NCI-H1092 treated with DMSO at 0.1 percent for 48 hours (cell line): ENCODE results near the gene TNFSF10.
"Not testable (repeated sequence)": the region's sequence is repeated elsewhere in the genome, so short reads cannot be mapped to it uniquely, and the experiment has no call there.

Source experiments
- DNase-seq: peaks from one replicate; lab custom pipeline; 2025; lab: John Stamatoyannopoulos, UW

Gene TNFSF10

GRCh38 chr3:172543884-172544283 lies 20.7 kb upstream of the TNFSF10 start:
- DNase-seq: no peak

GRCh38 chr3:172543419-172543818 lies 20.2 kb upstream of the TNFSF10 start:
- DNase-seq: no peak

- DNase-seq: no peak
Measured at GRCh38 chr3:172542999-172543398, 19.8 kb upstream of the TNFSF10 start.

GRCh38 chr3:172541945-172542488 lies 18.8 kb upstream of the TNFSF10 start:
- DNase-seq: no peak

GRCh38 chr3:172540049-172540448 lies 16.8 kb upstream of the TNFSF10 start:
- no peak for DNase-seq

- DNase-seq: no peak
Measured at GRCh38 chr3:172539273-172539672, 16.0 kb upstream of the TNFSF10 start.

- no peak for DNase-seq
Measured at GRCh38 chr3:172538368-172539151, 15.3 kb upstream of the TNFSF10 start.

- DNase-seq: no peak
Measured at GRCh38 chr3:172537507-172538158, 14.4 kb upstream of the TNFSF10 start.

GRCh38 chr3:172536993-172537419 lies 13.8 kb upstream of the TNFSF10 start:
- no peak for DNase-seq

- no peak for DNase-seq
Measured at GRCh38 chr3:172536505-172536904, 13.3 kb upstream of the TNFSF10 start.

GRCh38 chr3:172530566-172530965 lies 7.3 kb upstream of the TNFSF10 start:
- DNase-seq: no peak

- DNase-seq: no peak
Measured at GRCh38 chr3:172530101-172530561, 6.9 kb upstream of the TNFSF10 start.

GRCh38 chr3:172528677-172529076 lies 5.4 kb upstream of the TNFSF10 start:
- DNase-seq: no peak

GRCh38 chr3:172527306-172527705 lies 4.1 kb upstream of the TNFSF10 start:
- no peak for DNase-seq

- no peak for DNase-seq
Measured at GRCh38 chr3:172525116-172525613, 1.9 kb upstream of the TNFSF10 start.

- no peak for DNase-seq
Measured at GRCh38 chr3:172524611-172525010, 1.4 kb upstream of the TNFSF10 start.

- DNase-seq: not testable (repeated sequence)
Measured at GRCh38 chr3:172521837-172522726, 1.1 kb downstream of the TNFSF10 start.

- DNase-seq: no peak
Measured at GRCh38 chr3:172520301-172520831, 2.9 kb downstream of the TNFSF10 start.

GRCh38 chr3:172519740-172520139 lies 3.5 kb downstream of the TNFSF10 start:
- DNase-seq: no peak

- no peak for DNase-seq
Measured at GRCh38 chr3:172518929-172519640, 4.1 kb downstream of the TNFSF10 start.
